H1 (cell line): ENCODE results near the gene ZGLP1. TPM values are rescaled to one million over a fixed set of nuclear protein-coding genes. Genes with fewer than 3 reads are reported as not detected.

ENCODE experiments used
- CTCF ChIA-PET: fragments of 300-600 bp; sonication (Branson Sonifier 250); formaldehyde crosslinking; loops from one replicate; lab custom pipeline; 2021; ENCODE audit not compliant: partially characterized antibody; lab: Charles Lee
- POLR2A ChIA-PET: fragments of 300-600 bp; sonication (Branson Sonifier 250); formaldehyde crosslinking; loops from one replicate; lab custom pipeline; 2021; ENCODE audit warnings: inconsistent platforms; ENCODE audit not compliant: partially characterized antibody; lab: Charles Lee
- DNase-seq, 2 experiments: peaks; one replicate each; pipeline versions ENCODE4 v3.0.0 to v3.0.0-alpha.2; 2010 to 2022; ENCODE audit warnings: low spot score in 2 of 2, low read depth in 1 of 2, mixed read lengths in 1 of 2
- FAIRE-seq: peaks from 2 replicates; lab custom pipeline; 2011; peaks lifted over from hg19 to GRCh38; lab: Jason Lieb, UNC
- H2AFZ ChIP-seq: 2 replicates; pipeline ENCODE4 v1.8.1; 2012; ENCODE audit warnings: low read length, inconsistent platforms
- H2AK5ac ChIP-seq: 2 replicates; pipeline ENCODE4 v1.6.1; 2013; ENCODE audit warnings: low read depth, low read length
- H2BK120ac ChIP-seq: replicated peaks from 2 replicates; pipeline ENCODE3; 2013; ENCODE audit warnings: low read depth, low read length, inconsistent platforms
- H2BK12ac ChIP-seq: 2 replicates; pipeline ENCODE4 v1.6.1; 2013; ENCODE audit warnings: low read depth, low read length
- H2BK15ac ChIP-seq: 2 replicates; pipeline ENCODE4 v1.6.1; 2013; ENCODE audit warnings: low read length
- H2BK20ac ChIP-seq: 2 replicates; pipeline ENCODE4 v1.6.1; 2013; ENCODE audit warnings: low read length
- H2BK5ac ChIP-seq: 2 replicates; pipeline ENCODE4 v1.6.1; 2013; ENCODE audit warnings: low read depth, low read length
- H3K14ac ChIP-seq: 2 replicates; pipeline ENCODE4 v1.6.1; 2013; ENCODE audit warnings: inconsistent platforms; ENCODE audit not compliant: insufficient read length
- H3K18ac ChIP-seq: 2 replicates; pipeline ENCODE4 v1.6.1; 2013; ENCODE audit warnings: low read length; ENCODE audit errors: extremely low read depth
- H3K23ac ChIP-seq: 2 replicates; pipeline ENCODE4 v1.6.1; 2013; ENCODE audit warnings: inconsistent platforms; ENCODE audit not compliant: insufficient read length
- H3K23me2 ChIP-seq: 2 replicates; pipeline ENCODE4 v1.6.1; 2013; ENCODE audit warnings: low read depth, low read length
- H3K27ac ChIP-seq: 2 replicates; pipeline ENCODE4 v1.6.1; 2011; ENCODE audit warnings: low read depth, low read length, inconsistent platforms
- H3K27me3 ChIP-seq, 4 experiments: replicated peaks in 1 of 4; 1 replicate in 1 of 4; 2 replicates in 3 of 4; pipeline versions ENCODE4 v1.6.1 to v1.8.1; 2011 to 2013; ENCODE audit warnings: low read length in 3 of 4, mild to moderate bottlenecking in 3 of 4, inconsistent platforms in 2 of 4, mixed read lengths in 2 of 4, moderate library complexity in 1 of 4; ENCODE audit not compliant: control insufficient read depth in 3 of 4, insufficient read depth in 3 of 4; ENCODE audit errors: extremely low read depth in 1 of 4
- H3K36me3 ChIP-seq, 4 experiments: 2 replicates each; pipeline versions ENCODE4 v1.6.1 to v1.8.1; 2011 to 2013; ENCODE audit warnings: mild to moderate bottlenecking in 4 of 4, low read length in 3 of 4, moderate library complexity in 2 of 4, control low read depth in 1 of 4, inconsistent platforms in 1 of 4; ENCODE audit not compliant: insufficient read depth in 4 of 4, control insufficient read depth in 2 of 4
- H3K4ac ChIP-seq: replicated peaks from 2 replicates; pipeline ENCODE3; 2013; ENCODE audit warnings: low read length, low read depth, mixed read lengths, inconsistent platforms; ENCODE audit not compliant: insufficient read length
- H3K4me1 ChIP-seq, 4 experiments: replicated peaks in 1 of 4; 1 replicate in 1 of 4; 2 replicates in 3 of 4; pipeline versions ENCODE4 v1.6.1 to v1.8.1; 2011 to 2013; ENCODE audit warnings: low read length in 3 of 4, inconsistent platforms in 2 of 4, mixed read lengths in 1 of 4; ENCODE audit not compliant: insufficient read depth in 4 of 4, control insufficient read depth in 3 of 4
- H3K4me2 ChIP-seq, 2 experiments: 2 replicates each; pipeline versions ENCODE4 v1.6.1 to v1.8.1; 2011 to 2013; ENCODE audit warnings: low read depth in 2 of 2, low read length in 2 of 2, control low read depth in 1 of 2, inconsistent platforms in 1 of 2, mild to moderate bottlenecking in 1 of 2; ENCODE audit not compliant: insufficient read depth in 1 of 2
- H3K4me3 ChIP-seq, 4 experiments: fragments of 200-600, 300-600 bp in 1 of 4; sonication (generic), shearing (Covaris generic), sonication (Bioruptor Twin) in 1 of 4; 2 replicates each; pipeline versions ENCODE4 v1.5.1 to v1.8.1; 2011 to 2016; ENCODE audit warnings: low read length in 4 of 4, low read depth in 3 of 4, control low read depth in 2 of 4, inconsistent platforms in 2 of 4, mild to moderate bottlenecking in 2 of 4, mixed read lengths in 1 of 4, moderate library complexity in 1 of 4; ENCODE audit not compliant: insufficient read depth in 2 of 4; ENCODE audit errors: extremely low read depth in 1 of 4
- H3K56ac ChIP-seq: replicated peaks from 2 replicates; pipeline ENCODE3; 2013; ENCODE audit warnings: low read depth, mild to moderate bottlenecking, mixed read lengths, low read length, inconsistent platforms; ENCODE audit not compliant: insufficient read length
- H3K79me1 ChIP-seq: 2 replicates; pipeline ENCODE4 v1.6.1; 2013; ENCODE audit warnings: low read depth, low read length, control low read depth
- H3K79me2 ChIP-seq, 2 experiments: 2 replicates each; pipeline versions ENCODE4 v1.6.1 to v1.8.1; 2012 to 2013; ENCODE audit warnings: low read length in 2 of 2, mild to moderate bottlenecking in 2 of 2, inconsistent platforms in 1 of 2; ENCODE audit not compliant: insufficient read depth in 2 of 2, control insufficient read depth in 1 of 2
- H3K9ac ChIP-seq, 4 experiments: replicated peaks in 1 of 4; 1 replicate in 1 of 4; 2 replicates in 3 of 4; pipeline versions ENCODE4 v1.6.1 to v1.8.1; 2011 to 2013; ENCODE audit warnings: low read depth in 3 of 4, low read length in 3 of 4, control low read depth in 2 of 4, mild to moderate bottlenecking in 2 of 4, moderate library complexity in 2 of 4, inconsistent platforms in 1 of 4; ENCODE audit errors: extremely low read depth in 1 of 4
- H3K9me3 ChIP-seq, 2 experiments: 2 replicates each; pipeline versions ENCODE4 v1.6.1 to v1.8.1; 2012 to 2013; ENCODE audit warnings: mild to moderate bottlenecking in 2 of 2, moderate library complexity in 2 of 2, control low read depth in 1 of 2, inconsistent platforms in 1 of 2, low read depth in 1 of 2, low read length in 1 of 2, mixed read lengths in 1 of 2; ENCODE audit not compliant: insufficient read depth in 2 of 2
- H4K20me1 ChIP-seq, 2 experiments: replicated peaks in 1 of 2; 2 replicates each; pipeline versions ENCODE3 to v1.8.1; 2011 to 2013; ENCODE audit warnings: inconsistent platforms in 2 of 2, low read length in 2 of 2, mild to moderate bottlenecking in 1 of 2; ENCODE audit not compliant: insufficient read depth in 2 of 2, control insufficient read depth in 1 of 2
- H4K5ac ChIP-seq: 2 replicates; pipeline ENCODE4 v1.6.1; 2013; ENCODE audit warnings: low read length, low read depth, mixed read lengths, inconsistent platforms; ENCODE audit not compliant: insufficient read length
- H4K8ac ChIP-seq: 2 replicates; pipeline ENCODE4 v1.8.0; 2013; ENCODE audit warnings: mild to moderate bottlenecking, moderate library complexity, low read length, inconsistent platforms; ENCODE audit not compliant: insufficient read depth; ENCODE audit errors: extremely low read depth
- H4K91ac ChIP-seq: replicated peaks from 2 replicates; pipeline ENCODE3; 2013; ENCODE audit warnings: low read length, mixed read lengths, inconsistent platforms; ENCODE audit not compliant: insufficient read length
- BRCA1 ChIP-seq: IDR thresholded peaks from 2 replicates; pipeline ENCODE4 v1.6.1; 2012; ENCODE audit warnings: low read depth, low read length, improper control_type of control experiment
- CEBPB ChIP-seq: IDR thresholded peaks from 2 replicates; pipeline ENCODE4 v1.6.1; 2012; ENCODE audit warnings: low read depth, low read length
- CHD2 ChIP-seq: IDR thresholded peaks from 2 replicates; pipeline ENCODE4 v1.6.1; 2012; ENCODE audit warnings: low read length, improper control_type of control experiment
- FOSL1 ChIP-seq: IDR thresholded peaks from 2 replicates; pipeline ENCODE4 v1.6.1; 2011; ENCODE audit warnings: mild to moderate bottlenecking, low read depth, low read length, moderate library complexity; ENCODE audit not compliant: insufficient read depth
- GABPA ChIP-seq: IDR thresholded peaks from 2 replicates; pipeline ENCODE4 v1.6.1; 2011; ENCODE audit warnings: mild to moderate bottlenecking, low read length, moderate library complexity, borderline replicate concordance; ENCODE audit not compliant: insufficient read depth
- GTF2F1 ChIP-seq: IDR thresholded peaks from 2 replicates; pipeline ENCODE4 v1.6.1; 2012; ENCODE audit warnings: low read depth, low read length, improper control_type of control experiment, borderline replicate concordance
- JUND ChIP-seq: IDR thresholded peaks from 2 replicates; pipeline ENCODE4 v1.6.1; 2011; ENCODE audit warnings: mild to moderate bottlenecking, improper control_type of control experiment, low read length
- MAX ChIP-seq: IDR thresholded peaks from 2 replicates; pipeline ENCODE4 v1.6.1; 2012; ENCODE audit warnings: inconsistent platforms
- PHF8 ChIP-seq: fragments of 200-600 bp; sonication (generic); conservative IDR thresholded peaks from 2 replicates; pipeline ENCODE4 v1.7.1; 2012; ENCODE audit warnings: low read depth, mild to moderate bottlenecking, inconsistent platforms, low read length, moderate library complexity
- SAP30 ChIP-seq: fragments of 300-600 bp; sonication (generic); IDR thresholded peaks from 2 replicates; pipeline ENCODE4 v1.7.1; 2012; ENCODE audit warnings: low read length, moderate library complexity, mild to moderate bottlenecking, inconsistent platforms; ENCODE audit not compliant: insufficient read depth, insufficient replicate concordance
- SIN3A ChIP-seq, 2 experiments: IDR thresholded peaks in 1 of 2; conservative IDR thresholded peaks in 1 of 2; 2 replicates each; pipeline ENCODE4 v1.6.1; 2011 to 2012; ENCODE audit warnings: low read length in 2 of 2, improper control_type of control experiment in 1 of 2, low read depth in 1 of 2, mild to moderate bottlenecking in 1 of 2
- SP2 ChIP-seq: IDR thresholded peaks from 2 replicates; pipeline ENCODE4 v1.6.1; 2012; ENCODE audit warnings: mild to moderate bottlenecking, low read length, inconsistent platforms
- TBP ChIP-seq: IDR thresholded peaks from 2 replicates; pipeline ENCODE4 v1.6.1; 2011; ENCODE audit warnings: low read depth, low read length, improper control_type of control experiment
- WGBS, 2 experiments: shearing (Covaris generic) in 1 of 2; methylation state at CpG; one replicate each; pipeline versions ENCODE4 v1.1.6 to v1.1.7; 2013 to 2015; ENCODE audit warnings: low lambda C conversion rate in 2 of 2, mixed read lengths in 2 of 2, inconsistent platforms in 1 of 2, low coverage in 1 of 2, missing lambda C conversion rate in 1 of 2; ENCODE audit not compliant: insufficient replicate concordance in 2 of 2, insufficient coverage in 1 of 2, insufficient read length in 1 of 2; ENCODE audit errors: extremely low coverage in 1 of 2, missing lambda C conversion rate in 1 of 2; 5-methylcytosine and 5-hydroxymethylcytosine counted together
- polyA plus RNA-seq, 7 experiments: library from polyadenylated mRNA; depleted of rRNA in 3 of 7; stranded (reverse) in 5 of 7; unstranded in 2 of 7; fragments of >200 nt in 5 of 7; fragments of 200-250 nt in 2 of 7; gene quantifications; 1 replicate in 5 of 7; 2 replicates in 1 of 7; 4 replicates in 1 of 7; pipeline versions ENCODE4 v1.2.1 to v1.2.3, GENCODE V29; 2011 to 2013; ENCODE audit warnings: missing spikeins in 2 of 7, mixed read lengths in 2 of 7
- total RNA-seq: library from RNA; stranded (reverse); fragmentation: NEBNext Ultra II Directional; extraction: Animal tissue kit (Norgen Biotek cat#: 25700); gene quantifications from 2 replicates; pipeline ENCODE4 v1.2.1, GENCODE V29; 2021

Gene ZGLP1
- total and polyA plus RNA-seq, 2 of the 8 experiments (the other 6 are each of a cell fraction or from before 2014, with no cell fraction given): 4.2 to 5.1 TPM

DNA sequence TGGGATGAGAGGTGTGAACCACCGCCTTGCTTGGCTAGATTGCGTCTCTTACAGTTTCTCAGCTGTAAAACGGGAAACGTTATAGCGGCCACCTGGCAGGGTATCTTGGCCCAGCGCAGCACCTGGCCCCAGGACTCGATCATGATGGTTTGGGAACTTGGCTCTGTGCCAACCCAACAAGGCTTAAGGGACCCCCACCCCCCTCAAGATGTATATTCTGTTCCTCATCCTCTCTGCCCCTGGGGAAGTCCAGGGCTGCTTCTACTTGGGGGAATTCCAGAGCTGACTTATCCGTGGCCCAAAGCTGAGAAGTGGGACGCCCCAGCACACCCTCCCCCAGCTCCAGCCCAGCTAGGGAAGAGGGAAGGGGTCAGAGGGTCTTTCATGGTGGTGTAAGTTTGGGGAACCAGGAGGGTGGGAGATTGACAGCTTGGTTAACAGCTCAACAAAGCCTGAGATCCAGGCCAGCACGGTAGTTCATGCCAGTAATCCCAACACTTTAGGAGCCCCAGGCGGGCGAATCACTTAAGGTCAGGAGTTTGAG is 38.0 kb downstream of the ZGLP1 start:
- H3K27ac ChIP-seq: no peak overlapping the region
- TF ChIP-seq CHD2: no peak
- no peak for TF ChIP-seq TBP
- no peak for TF ChIP-seq GTF2F1
- TF ChIP-seq SP2: no peak
- no peak for TF ChIP-seq SIN3A (conservative IDR thresholded peaks at IDR 0.05 in 1 of 2, IDR thresholded peaks at IDR 0.05 in 1 of 2; ENCODE audit: low read depth in 1 of 2, low read length in 2 of 2)
- TF ChIP-seq SAP30: no peak
- no peak for TF ChIP-seq CEBPB
- TF ChIP-seq PHF8: no peak
- TF ChIP-seq FOSL1: no peak
- no peak for TF ChIP-seq MAX
- TF ChIP-seq BRCA1: no peak
- TF ChIP-seq JUND: no peak
- TF ChIP-seq GABPA: no peak
- FAIRE-seq: no peak

More for the DNA sequence above, 38.0 kb downstream of the ZGLP1 start:
- POLR2A ChIA-PET: interaction anchor here (0.6 to 3.3 kb wide), 22 partner anchors 9 to 153 kb away, joined by 3 to 28 read pairs (median 6); partner anchors contain the start of genes DNMT1, ICAM4, ICAM5 and RAVER1
- no peaks in the 10 kb centered on the region for H3K9me3 ChIP-seq
- peaks cover 11% of the 10 kb centered on the region; the same call in 1 of the 2 replicates for H3K23me2 ChIP-seq
- H3K79me1 ChIP-seq: no peaks in the 10 kb centered on the region
- no peak overlapping the region for H2AK5ac ChIP-seq
- no peak overlapping the region for H4K5ac ChIP-seq
- H3K18ac ChIP-seq: no peak overlapping the region
- CTCF ChIA-PET: interaction anchor here (0.7 to 9.4 kb wide), 26 partner anchors 12 to 164 kb away, joined by 3 to 122 read pairs (median 4); partner anchors contain the start of genes ICAM4, ICAM5 and TYK2
- no peak for DNase-seq
- WGBS, 2 experiments: 79% methylated on average over 5 of the region's 12 CpGs; no CpG with 5 or more reads in 1 of the 2 experiments
- no peak overlapping the region for H2AFZ ChIP-seq
- no peak overlapping the region for H2BK20ac ChIP-seq
- H4K20me1 ChIP-seq: no peaks in the 10 kb centered on the region
- no peak overlapping the region for H3K9ac ChIP-seq
- H3K79me2 ChIP-seq: no peaks in the 10 kb centered on the region
- no peak overlapping the region for H2BK5ac ChIP-seq
- H3K27me3 ChIP-seq: peaks cover 9 to 25% (median 23%) of the 10 kb centered on the region in 4 experiments
- H3K36me3 ChIP-seq: no peaks in the 10 kb centered on the region
- no peak overlapping the region; the same call in 1 of the 2 replicates for H4K8ac ChIP-seq
- H3K4me2 ChIP-seq: peak overlapping the region; percentile 70 to 75
- peak overlapping the region in 2 of 4 experiments; percentile 30 to 59; a peak in 4 of 8 replicates for H3K4me3 ChIP-seq
- peaks cover 0 to 8% (median 5%) of the 10 kb centered on the region in 4 experiments; a peak in 5 of 7 replicates for H3K4me1 ChIP-seq
- no peak overlapping the region for H3K23ac ChIP-seq
- H3K14ac ChIP-seq: no peak overlapping the region
- no peak overlapping the region for H3K56ac ChIP-seq
- no peak overlapping the region for H3K4ac ChIP-seq
- no peak overlapping the region for H2BK15ac ChIP-seq
- no peak overlapping the region for H2BK120ac ChIP-seq
- no peak overlapping the region; the same call in 1 of the 2 replicates for H2BK12ac ChIP-seq
- peak overlapping the region; percentile 34 for H4K91ac ChIP-seq
